Tibial nerve (tissue), 4 donors: ENCODE data around the gene NDUFB5. TPM values are rescaled to one million over a fixed set of nuclear protein-coding genes. Genes with fewer than 3 reads are reported as not detected.

Source experiments
- DNase-seq, 2 donors: peaks; one replicate each; pipeline ENCODE4 v3.0.0-alpha.2; 2019; ENCODE audit warnings: low spot score in 2 of 2
- H3K27ac ChIP-seq, 4 donors: fragments of 200-600 bp; sonication (generic) in 3 of 4; one replicate each; pipeline ENCODE4 v1.5.1; 2017 to 2019; ENCODE audit warnings: mild to moderate bottlenecking in 1 of 4
- H3K27me3 ChIP-seq, 2 donors: fragments of 200-600 bp; sonication (generic) in 1 of 2; one replicate each; pipeline versions ENCODE4 v1.5.1 to v1.6.0; 2017 to 2019
- H3K36me3 ChIP-seq, 3 donors: fragments of 200-600 bp; sonication (generic); one replicate each; pipeline ENCODE4 v1.5.1; 2018 to 2019
- H3K4me1 ChIP-seq, 4 donors: fragments of 200-600 bp; sonication (generic) in 3 of 4; one replicate each; pipeline ENCODE4 v1.5.1; 2017 to 2019
- H3K4me3 ChIP-seq, 4 donors: fragments of 200-600 bp; sonication (generic) in 3 of 4; one replicate each; pipeline ENCODE4 v1.5.1; 2017 to 2019; ENCODE audit warnings: mild to moderate bottlenecking in 1 of 4, moderate library complexity in 1 of 4
- H3K9me3 ChIP-seq, 4 donors: fragments of 200-600 bp; sonication (generic) in 3 of 4; one replicate each; pipeline ENCODE4 v1.5.1; 2017 to 2019
- EP300 ChIP-seq, 2 donors: sonication (generic); formaldehyde crosslinking; IDR thresholded peaks; one replicate each; pipeline ENCODE4 v1.6.1; 2017; ENCODE audit warnings: antibody characterized with exemption in 2 of 2, mild to moderate bottlenecking in 1 of 2
- POLR2A ChIP-seq, 2 donors: fragments of 450-650 bp; IDR thresholded peaks; one replicate each; pipeline ENCODE4 v1.6.1; 2017; ENCODE audit warnings: antibody characterized with exemption in 2 of 2, mild to moderate bottlenecking in 2 of 2, moderate library complexity in 2 of 2
- WGBS, 2 donors: methylation state at CpG; one replicate each; pipeline ENCODE4 v1.1.5; 2018; 5-methylcytosine and 5-hydroxymethylcytosine counted together
- total RNA-seq, 4 donors: library from RNA; depleted of rRNA; stranded (reverse); fragments of >200 nt; gene quantifications; one replicate each; pipeline ENCODE4 v1.1.0, GENCODE V29; 2016
- TF ChIP-seq, protein P1 (sequence below), 5 experiments: fragments of 200-600 bp in 3 of 5; fragments of 450-650 bp in 2 of 5; sonication (generic) in 3 of 5; IDR thresholded peaks; one replicate each; pipeline ENCODE4 v1.5.1; 2016 to 2019; ENCODE audit warnings: antibody characterized with exemption in 5 of 5, mild to moderate bottlenecking in 3 of 5, moderate library complexity in 2 of 5

Gene NDUFB5
- total RNA-seq, 4 donors from 2014 or later, result 45.9 to 101 (median 66.4) TPM

GRCh38 chr3:179646177-179646576 lies 41.6 kb downstream of the NDUFB5 start:
- no peaks in the 10 kb centered on the region for H3K36me3 ChIP-seq
- 73 to 76% methylated on average over 3 of the region's 3 CpGs for WGBS, 2 donors
- no peak overlapping the region for H3K4me3 ChIP-seq
- TF ChIP-seq EP300 (IDR thresholded peaks at IDR 0.05) (no peak), POLR2A (IDR thresholded peaks at IDR 0.05) (no peak)
- TF ChIP-seq, protein P1, sequence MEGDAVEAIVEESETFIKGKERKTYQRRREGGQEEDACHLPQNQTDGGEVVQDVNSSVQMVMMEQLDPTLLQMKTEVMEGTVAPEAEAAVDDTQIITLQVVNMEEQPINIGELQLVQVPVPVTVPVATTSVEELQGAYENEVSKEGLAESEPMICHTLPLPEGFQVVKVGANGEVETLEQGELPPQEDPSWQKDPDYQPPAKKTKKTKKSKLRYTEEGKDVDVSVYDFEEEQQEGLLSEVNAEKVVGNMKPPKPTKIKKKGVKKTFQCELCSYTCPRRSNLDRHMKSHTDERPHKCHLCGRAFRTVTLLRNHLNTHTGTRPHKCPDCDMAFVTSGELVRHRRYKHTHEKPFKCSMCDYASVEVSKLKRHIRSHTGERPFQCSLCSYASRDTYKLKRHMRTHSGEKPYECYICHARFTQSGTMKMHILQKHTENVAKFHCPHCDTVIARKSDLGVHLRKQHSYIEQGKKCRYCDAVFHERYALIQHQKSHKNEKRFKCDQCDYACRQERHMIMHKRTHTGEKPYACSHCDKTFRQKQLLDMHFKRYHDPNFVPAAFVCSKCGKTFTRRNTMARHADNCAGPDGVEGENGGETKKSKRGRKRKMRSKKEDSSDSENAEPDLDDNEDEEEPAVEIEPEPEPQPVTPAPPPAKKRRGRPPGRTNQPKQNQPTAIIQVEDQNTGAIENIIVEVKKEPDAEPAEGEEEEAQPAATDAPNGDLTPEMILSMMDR (IDR thresholded peaks at IDR 0.05), result no peak
- no peak for DNase-seq
- H3K27me3 ChIP-seq, result no peaks in the 10 kb centered on the region
- H3K4me1 ChIP-seq, result no peaks in the 10 kb centered on the region
- no peak overlapping the region for H3K27ac ChIP-seq
- no peaks in the 10 kb centered on the region for H3K9me3 ChIP-seq

GRCh38 chr3:179651687-179652446 lies 47.3 kb downstream of the NDUFB5 start:
- 46 to 49% methylated on average over 11 of the region's 11 CpGs for WGBS, 2 donors
- peak overlapping the region in 3 of 4 donors; percentile 89 to 94 (median 90) for H3K27ac ChIP-seq
- H3K9me3 ChIP-seq, result no peaks in the 10 kb centered on the region
- TF ChIP-seq POLR2A (IDR thresholded peaks at IDR 0.05) (no peak), EP300 (IDR thresholded peaks at IDR 0.05) (no peak)
- TF ChIP-seq, protein P1 (IDR thresholded peaks at IDR 0.05), result no peak
- peaks cover 0 to 20% (median 0%) of the 10 kb centered on the region in 4 donors for H3K4me1 ChIP-seq
- H3K36me3 ChIP-seq, result no peaks in the 10 kb centered on the region
- DNase-seq, result no peak
- H3K4me3 ChIP-seq, result peak overlapping the region; percentile 57 to 89 (median 70)
- H3K27me3 ChIP-seq, result no peaks in the 10 kb centered on the region

GRCh38 chr3:179652447-179653095 lies 48.0 kb downstream of the NDUFB5 start, which contains the start of gene USP13:
Gene USP13 (plus strand): TSS chr3:179653040. CDS start chr3:179653226, 186 bp downstream.
- Histone ChIP-seq H3K27me3 (no peaks in the 10 kb centered on the region), H3K9me3 (no peaks in the 10 kb centered on the region), H3K36me3 (no peaks in the 10 kb centered on the region), H3K4me3 (peak within 1 kb of the TSS; percentile 60 to 89 (median 84)), H3K27ac (peak within 1 kb of the TSS; percentile 62 to 94 (median 90)), H3K4me1 (peaks cover 0 to 20% (median 0%) of the 10 kb centered on the region in 4 donors)
- peak in 1 of 2 donors; percentile 36 for DNase-seq
- WGBS, 2 donors, result 0 to 1% methylated on average over 23 to 46 of the region's 56 CpGs
- TF ChIP-seq POLR2A (IDR thresholded peaks at IDR 0.05) (no peak), EP300 (IDR thresholded peaks at IDR 0.05) (peak in 1 of 2 donors; percentile 22)
- TF ChIP-seq, protein P1 (IDR thresholded peaks at IDR 0.05), result peak in 2 of 5 experiments; percentile 20 to 26

DNA sequence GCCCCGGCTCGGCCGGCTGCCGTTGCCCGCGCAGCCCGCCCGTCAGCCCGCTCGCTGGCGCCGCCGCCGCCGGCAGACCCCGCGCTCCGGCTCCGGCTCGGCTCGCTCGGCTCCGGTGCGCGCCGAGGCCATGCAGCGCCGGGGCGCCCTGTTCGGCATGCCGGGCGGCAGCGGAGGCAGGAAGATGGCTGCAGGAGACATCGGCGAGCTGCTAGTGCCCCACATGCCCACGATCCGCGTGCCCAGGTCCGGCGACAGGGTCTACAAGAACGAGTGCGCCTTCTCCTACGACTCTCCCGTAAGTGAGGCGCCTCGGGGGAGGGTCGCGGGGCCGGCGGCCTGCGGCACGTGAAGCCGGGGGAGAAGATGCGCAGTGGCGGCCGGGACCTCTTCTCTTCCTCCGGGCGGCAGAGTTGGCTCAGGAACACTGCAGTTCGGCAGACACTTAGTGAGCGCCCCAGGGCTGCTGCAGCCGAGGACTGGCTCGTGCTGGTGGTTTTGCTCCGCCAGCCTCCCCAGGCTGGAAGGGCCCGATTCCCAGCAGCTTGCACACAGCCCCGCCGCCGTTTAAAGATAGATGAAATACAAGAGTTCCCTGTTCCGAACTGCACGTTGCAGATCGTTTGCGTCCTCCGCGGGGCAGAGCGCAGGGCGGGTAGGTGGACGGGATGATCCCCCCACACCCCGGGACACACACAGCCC lies 48.7 kb downstream of the NDUFB5 start:
- H3K4me3 ChIP-seq, result peak overlapping the region; percentile 60 to 89 (median 84)
- H3K27ac ChIP-seq, result peak overlapping the region; percentile 62 to 94 (median 90)
- H3K9me3 ChIP-seq, result no peaks in the 10 kb centered on the region
- whole genome bisulfite sequencing, 2 donors, result 0 to 1% methylated on average over 27 to 71 of the region's 77 CpGs
- no peaks in the 10 kb centered on the region for H3K36me3 ChIP-seq
- H3K4me1 ChIP-seq, result peaks cover 0 to 22% (median 0%) of the 10 kb centered on the region in 4 donors
- no peaks in the 10 kb centered on the region for H3K27me3 ChIP-seq
- no peak for TF ChIP-seq POLR2A (IDR thresholded peaks at IDR 0.05)
- TF ChIP-seq EP300 (IDR thresholded peaks at IDR 0.05), result peak in 1 of 2 donors; percentile 65
- TF ChIP-seq, protein P1 (IDR thresholded peaks at IDR 0.05), result no peak
- peak; percentile 42 to 46 for DNase-seq
